GM19238 (cell line): Measurements from ENCODE around the gene PCP4.

Experiments used
- DNase-seq: peaks from one replicate; pipeline ENCODE4 v3.0.0; 2011; ENCODE audit warnings: low spot score; ENCODE audit not compliant: insufficient read length

Gene PCP4

GRCh38 chr21:39918558-39918957 is 51.3 kb downstream of the PCP4 start:
- DNase-seq = no peak

- DNase-seq = no peak
These were observed 56.2 kb downstream of the PCP4 start for GRCh38 chr21:39923476-39923875.

GRCh38 chr21:39924577-39925308 is 57.5 kb downstream of the PCP4 start:
- no peak for DNase-seq

DNA sequence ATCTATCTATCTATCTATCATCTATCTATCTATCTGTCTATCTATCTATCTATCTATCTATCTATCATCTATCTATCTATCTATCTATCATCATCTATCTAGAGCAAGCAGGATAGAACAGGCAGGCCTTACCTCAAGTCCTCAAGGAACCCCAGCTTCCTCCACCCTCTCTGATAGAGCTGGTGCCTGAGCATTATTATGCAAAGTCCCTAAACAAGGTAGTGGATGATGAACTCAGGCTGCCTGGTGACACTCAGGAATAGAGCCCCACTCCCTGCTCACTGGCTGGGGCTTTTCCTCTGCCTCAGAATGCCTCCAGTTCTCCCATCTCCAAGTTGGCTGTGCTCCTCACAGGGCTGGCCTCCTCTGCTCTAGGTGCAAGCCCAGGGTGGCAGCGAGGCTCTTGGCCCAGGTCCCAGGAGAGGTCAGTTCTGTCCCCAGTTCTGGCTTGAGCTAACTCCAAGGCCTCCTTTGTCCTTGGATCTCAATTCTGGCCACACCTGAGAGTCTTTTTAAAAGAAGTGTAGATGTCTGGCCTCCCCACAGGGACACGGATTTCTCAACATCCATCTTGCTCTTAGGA is 60.2 kb downstream of the PCP4 start:
- DNase-seq = no peak

DNA sequence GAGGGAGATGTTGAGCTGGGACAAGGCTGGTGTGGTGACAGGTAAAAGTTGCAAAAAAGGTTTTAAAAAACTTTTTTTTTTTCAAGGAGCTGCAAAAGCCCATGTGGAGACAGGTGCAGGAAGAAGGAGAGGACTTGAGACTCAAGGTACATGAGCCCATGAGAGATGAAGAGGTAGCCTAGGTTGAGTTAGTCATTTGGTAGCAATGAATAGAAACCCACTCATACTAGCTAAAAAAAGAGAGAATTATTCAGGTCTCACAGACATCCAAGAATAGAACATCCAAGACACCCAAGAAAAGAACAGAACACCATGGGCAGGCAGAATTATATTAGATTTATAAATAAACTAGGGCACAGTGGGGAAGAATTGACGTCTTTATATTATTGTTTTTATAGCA is 65.1 kb downstream of the PCP4 start:
- DNase-seq = no peak

DNA sequence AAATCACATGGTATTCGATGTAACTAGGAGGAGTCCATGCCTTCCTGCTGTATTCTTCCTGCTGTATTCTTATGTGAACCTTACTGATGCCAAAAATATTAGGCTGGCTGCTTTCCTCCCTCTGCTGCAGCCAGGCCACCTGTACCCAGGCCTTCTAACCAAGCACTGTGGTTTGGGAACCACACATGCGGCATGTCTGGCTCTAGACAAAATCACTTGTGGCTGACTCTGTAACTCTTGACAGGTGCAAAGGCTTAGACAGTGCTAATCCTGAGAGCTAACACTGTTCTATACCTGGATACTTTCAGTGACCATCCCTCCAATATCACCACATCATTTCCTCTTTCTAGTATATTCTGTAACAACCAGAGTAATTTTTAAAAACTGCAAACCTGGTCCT is 67.7 kb downstream of the PCP4 start:
- no peak for DNase-seq

GRCh38 chr21:39935716-39936115 is 68.5 kb downstream of the PCP4 start:
- no peak for DNase-seq

DNA sequence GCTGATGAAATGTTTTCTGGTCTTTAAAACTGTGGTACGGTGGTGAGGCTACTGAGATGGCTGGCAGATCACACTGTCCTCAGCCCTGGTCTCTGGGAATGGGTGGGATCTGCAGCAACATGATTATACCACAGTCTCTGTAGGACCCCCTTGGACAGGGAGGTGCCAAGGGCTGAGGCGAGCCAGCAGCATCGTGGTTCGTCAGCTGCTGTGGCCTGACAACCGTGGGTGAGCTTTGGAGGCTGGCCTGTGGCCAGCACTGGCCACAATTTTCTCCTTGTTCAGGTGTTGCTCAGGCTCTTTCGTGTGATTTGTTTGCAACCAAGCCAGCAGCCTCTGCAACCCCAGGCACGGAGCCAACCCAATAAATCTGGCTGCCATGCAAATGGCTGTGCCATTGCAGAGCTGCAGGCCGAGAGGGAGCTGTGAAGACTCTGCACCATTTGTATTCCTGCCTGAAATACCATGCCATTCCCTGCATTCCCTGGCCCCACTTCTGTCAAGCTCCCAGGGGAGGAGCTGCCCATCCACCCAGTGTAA is 70.9 kb downstream of the PCP4 start:
- DNase-seq = no peak

GRCh38 chr21:39946199-39946598 is 79.0 kb downstream of the PCP4 start:
- DNase-seq = no peak

DNA sequence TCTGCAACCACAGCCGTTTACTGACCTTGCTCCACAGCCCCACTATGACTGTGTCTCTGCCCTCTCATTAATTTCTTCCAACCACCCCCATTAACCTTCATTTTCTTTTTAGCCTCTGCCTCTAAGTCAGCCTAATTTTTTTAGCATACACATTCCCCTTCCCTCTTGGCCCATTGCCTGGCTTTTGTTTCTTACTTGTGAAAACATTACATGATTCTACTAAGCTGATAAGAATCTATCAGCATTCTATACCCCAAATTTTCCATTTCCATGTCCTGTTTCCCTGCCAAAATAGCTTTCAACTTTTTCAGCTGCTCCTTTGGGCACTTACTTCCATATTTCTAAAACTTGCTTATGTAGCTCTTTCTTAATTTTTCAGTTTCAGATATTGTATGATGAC is 79.8 kb downstream of the PCP4 start:
- no peak for DNase-seq

GRCh38 chr21:39951183-39952101 is 84.2 kb downstream of the PCP4 start:
- no peak for DNase-seq

DNA sequence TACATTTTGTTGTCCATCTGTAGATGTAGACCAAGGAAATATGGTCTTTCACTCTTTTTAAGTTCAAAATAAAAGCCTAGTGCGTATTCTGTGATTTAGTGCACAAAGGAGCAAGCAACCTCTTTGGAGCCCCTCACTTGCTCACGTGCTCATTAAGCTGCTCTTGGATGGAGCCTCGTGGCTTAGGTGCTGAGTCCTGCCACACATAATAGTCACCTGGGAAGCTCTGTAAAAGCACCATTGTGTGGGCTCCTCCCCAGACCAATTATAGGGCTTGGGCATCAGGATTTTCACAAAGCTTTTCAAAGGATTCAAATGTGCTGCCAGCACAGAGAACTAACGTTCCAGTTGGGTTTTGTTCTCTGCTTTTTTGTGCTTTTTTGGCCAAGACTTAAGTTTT is 85.0 kb downstream of the PCP4 start:
- no peak for DNase-seq

GRCh38 chr21:39954570-39954969 is 87.3 kb downstream of the PCP4 start:
- DNase-seq = no peak

- DNase-seq = no peak
These were observed 88.1 kb downstream of the PCP4 start for GRCh38 chr21:39955326-39955725.

DNA sequence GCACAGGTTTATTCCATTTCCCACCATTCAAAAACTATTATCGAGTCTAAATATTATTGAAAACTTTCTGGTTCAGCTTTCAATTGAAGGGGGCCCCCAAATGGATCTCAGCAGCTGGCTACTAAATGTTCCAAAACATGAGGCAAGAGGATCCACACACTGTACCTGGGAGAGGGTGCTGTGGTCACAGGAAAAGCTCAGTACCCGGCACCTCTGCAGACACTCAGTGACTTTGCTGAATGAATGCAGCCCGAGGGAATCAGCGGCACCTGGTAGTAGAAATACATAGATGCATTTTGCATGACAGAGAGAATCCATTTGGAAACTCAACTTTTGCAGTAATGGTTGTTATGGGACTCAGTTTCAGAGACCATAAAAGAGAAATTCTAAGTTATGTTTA is 89.3 kb downstream of the PCP4 start:
- DNase-seq = no peak

DNA sequence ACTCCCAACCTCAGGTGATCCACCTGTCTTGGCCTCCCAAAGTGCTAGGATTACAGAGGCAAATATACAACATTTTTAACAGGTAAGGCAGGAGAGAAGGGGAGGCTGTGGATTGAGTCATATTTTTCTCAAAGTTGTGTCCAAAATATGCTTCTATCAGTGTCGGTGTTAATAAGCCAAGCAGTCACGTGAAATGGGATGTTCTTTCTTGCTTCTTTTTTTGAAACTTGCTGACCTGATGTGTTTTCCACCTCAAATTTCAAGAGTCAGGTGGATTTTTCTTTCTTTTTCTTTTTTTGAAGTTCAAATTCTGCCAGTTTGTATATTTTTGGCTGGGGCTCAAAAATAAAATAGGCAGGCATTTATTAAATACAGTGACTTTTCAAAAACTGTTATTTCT is 91.5 kb downstream of the PCP4 start:
- DNase-seq = no peak

DNA sequence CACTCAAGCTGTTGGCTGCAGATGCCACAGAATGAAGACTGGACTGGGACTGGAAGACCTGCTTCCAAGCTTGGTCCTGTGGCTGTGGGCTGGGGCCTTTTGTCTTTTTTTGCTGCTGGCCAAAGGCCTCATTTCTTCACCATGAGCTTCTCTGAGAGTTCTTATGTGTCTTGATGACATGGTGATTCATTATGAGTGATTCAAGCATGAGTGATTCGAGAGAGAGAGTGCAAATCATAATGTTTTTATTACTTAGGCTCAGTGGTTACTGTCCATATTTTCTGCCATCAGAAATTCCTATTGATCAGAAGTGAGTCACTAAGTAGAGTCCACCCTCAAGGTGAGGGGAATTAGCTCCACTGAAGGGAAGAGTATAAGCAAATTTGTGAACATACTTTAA is 94.0 kb downstream of the PCP4 start:
- no peak for DNase-seq

GRCh38 chr21:39965026-39965425 is 97.8 kb downstream of the PCP4 start:
- DNase-seq = no peak

GRCh38 chr21:39966786-39967185 is 99.5 kb downstream of the PCP4 start:
- no peak for DNase-seq

DNA sequence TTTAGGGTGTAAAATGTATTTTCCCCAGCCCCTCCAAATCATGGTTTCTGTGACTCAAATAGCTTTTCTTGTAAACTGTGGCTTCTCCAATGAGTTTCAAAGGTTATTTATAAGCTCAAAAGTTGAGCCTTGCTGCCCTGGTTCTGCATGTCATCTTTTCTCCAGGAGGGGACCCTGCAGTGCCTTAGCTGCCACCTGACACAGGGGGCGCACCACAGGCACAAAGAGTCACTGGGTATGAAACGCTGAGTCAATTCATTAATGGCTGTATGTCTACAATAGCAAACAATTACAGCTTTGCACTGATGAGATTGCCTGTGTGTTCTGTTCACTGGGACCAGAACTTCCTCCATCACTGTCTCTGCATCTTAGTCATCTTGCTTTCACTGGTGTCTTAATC is 100.8 kb downstream of the PCP4 start:
- no peak for DNase-seq

DNA sequence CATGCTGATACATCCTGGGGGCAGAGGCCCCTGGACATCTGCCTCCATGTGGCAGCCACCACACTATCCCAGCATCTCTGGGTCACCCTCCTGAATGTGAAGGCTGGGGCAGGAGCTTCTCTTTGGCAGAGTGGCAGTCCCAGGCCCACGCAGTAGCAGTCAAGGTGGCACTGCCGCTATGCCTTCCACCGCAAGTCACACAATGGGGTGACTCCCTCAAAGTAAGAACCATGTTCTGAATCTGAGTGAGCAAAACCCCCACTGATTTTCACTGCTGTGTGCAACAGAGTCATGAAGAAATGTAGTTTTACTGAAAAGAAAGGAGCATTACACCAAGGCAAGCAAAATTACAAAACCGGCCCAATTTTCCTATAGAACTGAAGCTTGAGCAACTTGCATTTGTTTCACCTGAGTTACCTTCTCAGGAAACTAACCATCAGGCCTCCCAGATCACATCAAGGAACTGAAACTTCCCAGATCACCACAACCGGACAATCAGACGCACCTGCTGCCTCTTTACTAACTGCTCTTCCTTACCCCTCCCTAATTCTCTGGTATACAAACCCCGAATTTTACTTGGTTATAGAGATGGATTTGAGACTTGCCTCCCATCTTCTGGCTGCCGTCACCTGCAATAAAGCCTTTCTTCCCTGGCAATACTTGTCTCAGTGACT is 102.6 kb downstream of the PCP4 start:
- no peak for DNase-seq

- no peak for DNase-seq
These were observed 104.7 kb downstream of the PCP4 start for GRCh38 chr21:39971956-39972355.
